Activated CD8-positive, alpha-beta memory T cell treated with anti-CD3 and anti-CD28 coated beads, Interleukin-2, amount 50 U/mL, for 1 hour (primary cell): ENCODE measurements around the gene WSCD2.

Experiments
- DNase-seq: peaks from one replicate; pipeline ENCODE4 v3.0.0-alpha.2; 2020; ENCODE audit errors: extremely low read depth

Gene WSCD2

GRCh38 chr12:108157870-108158459 is 28.9 kb downstream of the WSCD2 start:
- DNase-seq: no peak

GRCh38 chr12:108162207-108162606 is 33.1 kb downstream of the WSCD2 start:
- no peak for DNase-seq

- no peak for DNase-seq
These were observed 37.4 kb downstream of the WSCD2 start for GRCh38 chr12:108166505-108166904.

GRCh38 chr12:108167974-108168373 is 38.9 kb downstream of the WSCD2 start:
- DNase-seq: no peak

DNA sequence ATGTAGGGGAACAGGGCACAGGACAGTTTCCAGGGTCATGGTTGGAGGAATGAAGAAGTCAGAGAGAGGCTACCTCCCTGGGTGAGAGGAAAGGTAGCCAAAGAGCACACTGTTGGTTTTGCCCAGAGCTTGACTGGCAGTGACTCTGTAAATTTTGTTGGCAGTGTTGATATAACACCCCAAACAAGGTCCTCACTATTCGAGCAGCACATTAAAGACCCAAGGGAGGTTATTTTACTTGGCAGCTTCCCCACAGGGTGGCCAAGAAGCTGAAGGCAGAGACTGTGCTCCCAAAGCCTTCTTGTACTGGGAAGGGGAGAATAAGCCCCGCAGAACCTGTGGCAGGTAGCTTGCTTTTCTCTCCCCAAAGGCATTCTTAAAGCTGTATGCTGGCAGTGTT is 40.6 kb downstream of the WSCD2 start:
- DNase-seq: no peak

DNA sequence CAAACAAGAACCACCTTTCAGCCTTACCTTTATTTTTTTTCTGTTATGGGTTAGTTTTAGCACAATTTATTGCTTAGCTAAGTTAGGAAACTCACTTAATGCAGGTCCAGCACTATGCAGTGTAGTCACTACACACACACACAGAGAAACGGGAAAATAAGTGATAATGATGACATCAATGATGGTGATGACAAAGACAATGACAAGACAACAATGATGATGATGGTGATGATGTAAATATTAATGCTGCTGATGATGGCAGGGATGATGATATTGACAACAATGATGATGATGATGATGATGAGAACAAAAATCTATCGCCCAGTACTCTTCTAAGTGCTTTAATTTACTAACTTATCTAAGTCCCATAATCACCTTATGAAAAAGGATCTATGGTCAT is 41.1 kb downstream of the WSCD2 start:
- no peak for DNase-seq

DNA sequence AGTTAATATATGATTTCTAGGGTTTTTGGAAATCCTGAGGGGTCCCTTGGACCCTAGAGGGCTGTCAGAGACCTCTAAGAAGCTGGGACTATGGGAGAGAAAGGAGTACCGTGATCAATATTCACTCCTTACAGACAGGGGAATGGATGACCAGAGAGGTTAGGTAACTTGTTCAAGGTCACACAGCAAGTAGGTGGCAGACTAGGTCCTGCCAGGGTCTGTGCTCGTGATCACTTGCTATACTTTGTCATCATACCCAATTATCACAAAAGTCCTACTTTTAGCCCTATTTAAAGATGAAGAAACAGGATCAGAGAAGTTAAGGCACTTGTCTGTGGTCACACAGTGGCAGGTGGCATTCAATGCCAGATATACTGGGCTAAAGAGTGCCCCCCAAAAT is 42.9 kb downstream of the WSCD2 start:
- DNase-seq: no peak

DNA sequence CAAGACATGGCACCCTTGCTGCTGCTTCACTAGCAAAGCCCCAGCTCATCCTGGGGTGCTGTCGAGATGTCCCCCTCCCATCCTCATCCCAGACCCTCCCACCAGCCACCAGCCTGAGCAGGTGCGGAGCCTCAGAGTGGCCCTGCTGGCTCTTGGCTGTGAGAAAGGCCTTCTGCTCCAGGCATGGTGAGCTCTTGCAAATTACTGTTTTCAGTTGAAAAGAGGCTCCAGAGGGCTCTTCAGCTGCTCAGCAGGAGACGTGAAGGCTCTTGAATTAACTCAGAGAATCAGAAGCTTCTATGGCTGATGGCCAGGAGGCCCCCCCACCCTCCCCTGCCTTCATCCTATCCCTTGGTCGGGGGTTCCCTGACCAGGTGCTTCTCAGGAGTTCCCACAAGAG is 44.1 kb downstream of the WSCD2 start:
- DNase-seq: no peak

GRCh38 chr12:108173892-108174291 is 44.8 kb downstream of the WSCD2 start:
- no peak for DNase-seq

DNA sequence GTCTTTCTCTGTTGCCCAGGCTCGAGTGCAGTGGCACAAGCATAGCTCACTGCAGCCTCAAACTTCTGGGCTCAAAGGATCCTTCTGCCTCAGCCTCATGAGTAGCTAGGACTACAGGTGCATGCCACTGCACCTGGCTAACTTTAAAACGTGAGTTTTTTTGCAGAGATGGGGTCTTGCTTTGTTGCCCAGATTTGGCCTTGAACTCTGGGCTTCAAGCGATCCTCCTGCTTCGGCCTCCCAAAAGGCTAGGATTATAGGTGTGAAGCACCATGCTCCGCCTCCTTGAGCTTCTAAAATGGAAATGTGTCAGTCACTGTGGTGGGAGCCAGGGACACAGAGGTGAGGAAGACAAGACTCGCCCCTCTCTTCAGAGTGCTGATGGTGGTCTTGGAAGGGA is 45.6 kb downstream of the WSCD2 start:
- DNase-seq: no peak

DNA sequence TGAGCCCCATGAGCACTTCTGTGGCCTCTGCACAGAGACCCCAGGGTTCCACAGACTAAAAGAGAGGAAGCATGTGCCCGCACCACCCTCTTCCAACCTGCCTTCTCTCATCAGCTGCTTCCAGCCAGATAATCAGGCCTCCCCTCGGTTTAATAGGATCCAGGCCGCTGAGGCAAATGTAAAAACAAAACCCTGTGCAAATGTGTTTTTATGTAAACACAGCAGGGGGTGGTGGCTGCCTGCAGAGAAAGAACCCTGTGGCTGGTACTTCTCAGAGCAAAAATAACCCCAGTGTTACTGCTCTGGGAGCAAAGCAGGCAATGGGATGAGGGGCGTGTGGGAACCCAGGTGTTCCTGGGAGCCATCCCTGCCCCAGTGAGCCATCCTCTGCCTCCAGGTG is 46.2 kb downstream of the WSCD2 start:
- DNase-seq: no peak

DNA sequence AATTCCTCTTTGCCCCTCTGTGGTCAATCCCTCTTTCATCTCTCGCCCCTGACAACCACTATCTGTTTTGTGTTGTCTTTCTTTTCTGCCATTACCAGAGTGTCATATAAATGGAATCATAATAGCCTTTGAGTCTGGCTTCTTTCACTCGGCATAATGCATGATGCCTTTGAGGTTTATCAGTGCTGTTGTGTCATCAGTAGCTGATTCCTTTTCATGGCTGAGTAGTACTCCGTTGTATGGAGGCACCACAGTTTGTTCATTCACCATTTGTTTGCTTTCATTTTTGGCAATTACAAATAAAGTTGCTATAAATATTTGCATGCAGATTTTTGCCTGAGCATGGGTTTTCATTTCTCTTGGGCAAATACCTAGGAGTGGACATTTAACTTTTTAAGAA is 47.2 kb downstream of the WSCD2 start:
- no peak for DNase-seq

- no peak for DNase-seq
These were observed 48.0 kb downstream of the WSCD2 start for GRCh38 chr12:108177131-108177530.

- no peak for DNase-seq
These were observed 50.2 kb downstream of the WSCD2 start for GRCh38 chr12:108179305-108179704.

GRCh38 chr12:108180255-108181094 is 51.4 kb downstream of the WSCD2 start:
- no peak for DNase-seq

- no peak for DNase-seq
These were observed 52.0 kb downstream of the WSCD2 start for GRCh38 chr12:108181095-108181454.

DNA sequence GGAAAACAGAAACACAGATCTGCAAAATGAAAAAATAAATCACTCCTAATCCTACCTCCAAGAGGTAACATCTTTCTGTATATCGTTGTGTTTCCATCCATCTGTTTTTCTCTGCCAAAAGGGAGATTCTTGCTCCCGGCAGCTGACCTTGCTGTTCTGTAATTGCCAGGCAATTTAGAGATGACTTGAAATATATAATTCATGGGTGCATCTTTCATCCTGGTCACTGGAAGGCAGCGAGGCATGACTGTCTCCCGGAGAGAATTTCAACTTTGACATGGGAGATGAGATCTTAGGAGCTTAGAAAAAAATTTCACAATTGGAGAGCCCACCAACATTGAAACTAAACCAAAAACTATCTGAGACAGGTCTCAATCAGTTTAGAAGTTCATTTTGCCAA is 53.0 kb downstream of the WSCD2 start:
- DNase-seq: no peak

DNA sequence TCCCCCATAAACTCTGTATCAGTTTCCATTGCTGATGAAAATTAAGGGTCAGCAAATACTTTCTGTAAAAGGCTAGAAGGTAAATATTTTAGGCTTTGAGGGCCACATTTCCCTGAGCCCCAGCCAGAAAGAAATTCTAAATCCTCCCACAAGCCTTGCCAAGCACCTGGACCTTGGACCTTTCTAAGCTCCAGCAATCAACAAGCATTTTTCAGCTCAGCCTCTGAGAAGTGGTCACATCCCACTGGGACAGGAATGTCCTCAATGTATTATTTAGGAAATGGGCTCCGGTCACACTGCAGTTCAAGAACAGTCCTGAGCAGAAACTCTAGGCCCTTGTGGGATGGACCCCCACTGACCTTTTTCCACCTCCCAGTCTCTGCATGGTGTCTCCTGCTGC is 55.9 kb downstream of the WSCD2 start:
- DNase-seq: no peak

DNA sequence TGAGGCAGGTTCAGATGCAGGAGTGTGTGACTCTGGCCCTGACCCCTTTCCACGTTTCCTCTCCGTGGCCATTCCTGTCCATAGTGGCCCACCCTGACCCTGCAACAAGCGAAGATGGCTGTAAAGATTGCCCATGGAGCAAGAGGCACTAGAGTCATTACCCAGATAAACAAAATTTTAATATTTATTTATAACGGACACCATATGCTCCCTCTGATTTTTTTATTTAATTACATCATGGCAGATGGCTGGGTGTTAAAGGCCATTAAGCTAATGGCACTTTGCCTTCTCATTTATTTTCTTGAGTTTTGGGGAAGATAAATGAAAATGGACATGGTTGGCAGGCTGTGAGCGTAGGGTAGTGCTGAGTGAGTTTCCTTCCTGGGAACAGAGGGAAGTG is 58.7 kb downstream of the WSCD2 start:
- no peak for DNase-seq

- no peak for DNase-seq
These were observed 61.4 kb downstream of the WSCD2 start for GRCh38 chr12:108190529-108190928.

DNA sequence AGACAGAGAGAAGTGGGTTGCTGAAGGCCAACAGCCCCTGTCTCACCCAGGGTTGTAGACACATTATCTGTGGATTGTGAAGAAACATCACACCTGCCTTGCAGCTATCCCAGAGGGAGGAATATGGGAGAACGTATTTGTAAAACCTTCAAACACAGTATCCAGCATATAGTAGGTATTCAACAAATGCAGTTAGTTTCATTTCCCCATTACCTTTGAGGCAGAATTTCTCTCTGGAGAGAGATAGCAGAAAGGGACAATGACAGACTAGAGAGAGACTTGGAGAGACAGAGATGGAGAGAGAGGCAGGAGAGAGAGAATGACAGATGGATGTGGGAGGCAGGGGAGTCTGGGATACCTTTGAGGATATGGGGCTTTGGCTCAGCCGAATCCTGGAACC is 62.0 kb downstream of the WSCD2 start:
- DNase-seq: no peak

GRCh38 chr12:108191938-108192337 is 62.9 kb downstream of the WSCD2 start:
- DNase-seq: no peak

DNA sequence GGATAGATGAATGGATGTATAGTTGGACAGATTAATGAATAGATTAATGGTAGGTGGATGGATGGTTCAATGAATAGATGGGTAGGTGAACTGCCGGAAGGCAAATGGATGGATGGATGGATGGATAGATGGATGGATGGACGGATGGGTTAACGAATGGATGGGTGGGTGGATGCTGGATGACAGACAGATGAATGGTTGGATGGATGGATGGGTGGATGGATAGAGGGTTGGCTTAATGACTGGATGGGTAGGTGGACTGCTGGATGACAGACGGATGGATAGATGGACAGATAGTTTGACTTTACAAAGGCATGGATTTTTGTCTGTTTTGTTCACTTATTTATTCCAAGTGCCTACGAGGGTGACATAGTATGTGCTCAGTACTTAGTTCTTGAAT is 64.4 kb downstream of the WSCD2 start:
- DNase-seq: no peak

DNA sequence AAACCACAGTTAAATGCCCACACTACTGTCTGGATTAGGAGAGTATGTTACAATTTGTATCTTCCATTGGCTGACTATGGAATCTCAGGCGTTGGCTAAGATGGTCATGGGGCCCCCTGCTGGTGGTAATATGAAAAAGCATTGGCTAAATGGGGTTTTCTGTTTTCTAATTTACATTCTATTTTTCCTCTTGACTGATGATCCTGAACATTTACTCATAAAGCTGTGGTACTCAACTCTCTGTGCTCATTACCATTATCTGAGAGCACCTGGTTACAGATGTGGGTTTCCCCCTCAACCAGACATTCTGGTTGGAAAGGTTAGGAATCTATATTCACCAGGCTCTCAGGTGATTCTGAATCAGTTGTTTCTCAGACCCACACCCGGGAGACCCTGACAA is 64.8 kb downstream of the WSCD2 start:
- DNase-seq: no peak
